NCI-H2196 (cell line): ENCODE measurements around the gene MYO1D.
A peak's percentile ranks its signal among the peaks of the same experiment; 100 is the strongest.

Experiments
- DNase-seq: peaks from one replicate; lab custom pipeline; 2025; ENCODE audit not compliant: unreplicated experiment; lab: John Stamatoyannopoulos, UW

Gene MYO1D

GRCh38 chr17:32493976-32494513 is 382.9 kb downstream of the MYO1D start:
- DNase-seq = no peak

GRCh38 chr17:32493571-32493970 is 383.4 kb downstream of the MYO1D start:
- no peak for DNase-seq

- no peak for DNase-seq
Measured at GRCh38 chr17:32492648-32493289, 384.2 kb downstream of the MYO1D start.

GRCh38 chr17:32492264-32492589 is 384.7 kb downstream of the MYO1D start:
- DNase-seq = no peak

- no peak for DNase-seq
Measured at GRCh38 chr17:32491371-32492263, 385.3 kb downstream of the MYO1D start.

- no peak for DNase-seq
Measured at GRCh38 chr17:32490101-32490482, 386.8 kb downstream of the MYO1D start.

- DNase-seq = no peak
Measured at GRCh38 chr17:32489320-32490100, 387.4 kb downstream of the MYO1D start.

GRCh38 chr17:32488604-32489180 is 388.2 kb downstream of the MYO1D start:
- DNase-seq = no peak

GRCh38 chr17:32488177-32488542 is 388.8 kb downstream of the MYO1D start:
- DNase-seq = no peak

GRCh38 chr17:32487473-32488176 is 389.3 kb downstream of the MYO1D start:
- no peak for DNase-seq

GRCh38 chr17:32486701-32487472 is 390.0 kb downstream of the MYO1D start, which contains the start of gene CDK5R1:
Gene CDK5R1, plus strand, starts transcription at chr17:32486993. Its CDS starts 628 bp downstream, at chr17:32487621.
- peak; percentile 52 for DNase-seq

GRCh38 chr17:32486111-32486700 is 390.7 kb downstream of the MYO1D start:
- peak; percentile 76 for DNase-seq

- no peak for DNase-seq
Measured at GRCh38 chr17:32485261-32486110, 391.4 kb downstream of the MYO1D start.

GRCh38 chr17:32484628-32485027 is 392.3 kb downstream of the MYO1D start:
- DNase-seq = no peak

GRCh38 chr17:32484041-32484461 is 392.9 kb downstream of the MYO1D start:
- no peak for DNase-seq

- DNase-seq = peak; percentile 48
Measured at GRCh38 chr17:32483451-32484019, 393.4 kb downstream of the MYO1D start.

- no peak for DNase-seq
Measured at GRCh38 chr17:32482568-32483320, 394.2 kb downstream of the MYO1D start.
